Hepatocyte (in vitro differentiated cells): ENCODE results near the gene ANKRD13B. TPM values are rescaled to one million over a fixed set of nuclear protein-coding genes. Genes with fewer than 3 reads are reported as not detected.

ENCODE experiments used
- DNase-seq: peaks from one replicate; pipeline ENCODE4 v3.0.0-alpha.2; 2016; ENCODE audit warnings: low spot score
- H2AFZ ChIP-seq: fragments of 200-600 bp; sonication (generic); 2 replicates; pipeline ENCODE4 v1.6.0; 2016; ENCODE audit warnings: antibody characterized with exemption, mild to moderate bottlenecking
- H3K27ac ChIP-seq: fragments of 200-600 bp; sonication (generic); 2 replicates; pipeline ENCODE4 v1.5.1; 2016; ENCODE audit warnings: mild to moderate bottlenecking
- H3K27me3 ChIP-seq: fragments of 200-600 bp; sonication (generic); 2 replicates; pipeline ENCODE4 v1.6.1; 2016
- H3K36me3 ChIP-seq: fragments of 200-600 bp; sonication (generic); replicated peaks from 2 replicates; pipeline ENCODE4 v1.5.1; 2016; ENCODE audit warnings: low read depth; ENCODE audit not compliant: insufficient read depth
- H3K4me1 ChIP-seq: fragments of 200-600 bp; sonication (generic); 2 replicates; pipeline ENCODE4 v1.5.1; 2016; ENCODE audit warnings: mild to moderate bottlenecking, moderate library complexity; ENCODE audit not compliant: insufficient read depth
- H3K4me2 ChIP-seq: fragments of 200-600 bp; sonication (generic); 2 replicates; pipeline ENCODE4 v1.6.0; 2016
- H3K4me3 ChIP-seq: fragments of 200-600 bp; sonication (generic); 2 replicates; pipeline ENCODE4 v1.5.1; 2016; ENCODE audit warnings: mild to moderate bottlenecking
- H3K79me2 ChIP-seq: fragments of 200-600 bp; sonication (generic); 2 replicates; pipeline ENCODE4 v1.6.0; 2017; ENCODE audit warnings: mild to moderate bottlenecking
- H3K9me2 ChIP-seq: fragments of 200-600 bp; sonication (generic); replicated peaks from 2 replicates; pipeline ENCODE4 v1.6.0; 2017; ENCODE audit warnings: mild to moderate bottlenecking; ENCODE audit not compliant: insufficient read depth
- H3K9me3 ChIP-seq: fragments of 200-600 bp; sonication (generic); 2 replicates; pipeline ENCODE4 v1.5.1; 2016; ENCODE audit warnings: low read depth, mild to moderate bottlenecking
- H4K20me1 ChIP-seq: fragments of 200-600 bp; sonication (generic); 2 replicates; pipeline ENCODE4 v1.6.0; 2016; ENCODE audit warnings: mild to moderate bottlenecking; ENCODE audit not compliant: insufficient read depth, poor library complexity, severe bottlenecking
- EZH2 ChIP-seq: fragments of 200-600 bp; sonication (generic); IDR thresholded peaks from 2 replicates; pipeline ENCODE4 v1.6.1; 2016; ENCODE audit warnings: antibody characterized with exemption, mild to moderate bottlenecking, borderline replicate concordance
- EZH2phosphoT487 ChIP-seq: fragments of 200-600 bp; sonication (generic); IDR thresholded peaks from one replicate; pipeline ENCODE4 v1.6.1; 2018; ENCODE audit warnings: antibody characterized with exemption, mild to moderate bottlenecking, low read depth, moderate library complexity; ENCODE audit not compliant: unreplicated experiment, severe bottlenecking
- WGBS: methylation state at CpG from one replicate; pipeline ENCODE4 v1.1.6; 2016; ENCODE audit warnings: low lambda C conversion rate; ENCODE audit errors: missing lambda C conversion rate; 5-methylcytosine and 5-hydroxymethylcytosine counted together
- polyA plus RNA-seq: library from polyadenylated mRNA; unstranded; fragments of >200 nt; fragmentation: Nextera tagmentation; extraction: Ambion mirVana; gene quantifications from 2 replicates; pipeline ENCODE4 v1.2.1, GENCODE V29; 2016
- total RNA-seq: library from RNA; depleted of rRNA; stranded (reverse); fragments of >200 nt; gene quantifications from 2 replicates; pipeline ENCODE4 v1.2.3, GENCODE V29; 2014
- TF ChIP-seq, protein P1 (sequence below): fragments of 200-600 bp; sonication (generic); IDR thresholded peaks from 2 replicates; pipeline ENCODE4 v1.5.1; 2016; ENCODE audit warnings: antibody characterized with exemption, mild to moderate bottlenecking; ENCODE audit not compliant: poor library complexity

ANKRD13B gene
- total and polyA plus RNA-seq, 2 experiments from 2014 or later: 5.1 to 7.2 TPM

- Histone ChIP-seq H3K27ac (peak overlapping the region; percentile 95), H3K9me2 (no peaks in the 10 kb centered on the region), H3K4me2 (peak overlapping the region; percentile 95), H4K20me1 (no peaks in the 10 kb centered on the region), H2AFZ (peak overlapping the region; percentile 89), H3K27me3 (no peaks in the 10 kb centered on the region), H3K79me2 (peaks cover 30% of the 10 kb centered on the region), H3K9me3 (no peaks in the 10 kb centered on the region), H3K4me1 (peaks cover 42% of the 10 kb centered on the region), H3K36me3 (no peaks in the 10 kb centered on the region), H3K4me3 (peak overlapping the region; percentile 90)
- 65% methylated on average over 14 of the region's 14 CpGs for WGBS
- TF ChIP-seq EZH2phosphoT487 (no peak), EZH2 (no peak)
- TF ChIP-seq, protein P1, sequence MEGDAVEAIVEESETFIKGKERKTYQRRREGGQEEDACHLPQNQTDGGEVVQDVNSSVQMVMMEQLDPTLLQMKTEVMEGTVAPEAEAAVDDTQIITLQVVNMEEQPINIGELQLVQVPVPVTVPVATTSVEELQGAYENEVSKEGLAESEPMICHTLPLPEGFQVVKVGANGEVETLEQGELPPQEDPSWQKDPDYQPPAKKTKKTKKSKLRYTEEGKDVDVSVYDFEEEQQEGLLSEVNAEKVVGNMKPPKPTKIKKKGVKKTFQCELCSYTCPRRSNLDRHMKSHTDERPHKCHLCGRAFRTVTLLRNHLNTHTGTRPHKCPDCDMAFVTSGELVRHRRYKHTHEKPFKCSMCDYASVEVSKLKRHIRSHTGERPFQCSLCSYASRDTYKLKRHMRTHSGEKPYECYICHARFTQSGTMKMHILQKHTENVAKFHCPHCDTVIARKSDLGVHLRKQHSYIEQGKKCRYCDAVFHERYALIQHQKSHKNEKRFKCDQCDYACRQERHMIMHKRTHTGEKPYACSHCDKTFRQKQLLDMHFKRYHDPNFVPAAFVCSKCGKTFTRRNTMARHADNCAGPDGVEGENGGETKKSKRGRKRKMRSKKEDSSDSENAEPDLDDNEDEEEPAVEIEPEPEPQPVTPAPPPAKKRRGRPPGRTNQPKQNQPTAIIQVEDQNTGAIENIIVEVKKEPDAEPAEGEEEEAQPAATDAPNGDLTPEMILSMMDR: no peak
- no peak for DNase-seq
Observed at GRCh38 chr17:29569245-29569950, 23.5 kb upstream of the ANKRD13B start.

DNA sequence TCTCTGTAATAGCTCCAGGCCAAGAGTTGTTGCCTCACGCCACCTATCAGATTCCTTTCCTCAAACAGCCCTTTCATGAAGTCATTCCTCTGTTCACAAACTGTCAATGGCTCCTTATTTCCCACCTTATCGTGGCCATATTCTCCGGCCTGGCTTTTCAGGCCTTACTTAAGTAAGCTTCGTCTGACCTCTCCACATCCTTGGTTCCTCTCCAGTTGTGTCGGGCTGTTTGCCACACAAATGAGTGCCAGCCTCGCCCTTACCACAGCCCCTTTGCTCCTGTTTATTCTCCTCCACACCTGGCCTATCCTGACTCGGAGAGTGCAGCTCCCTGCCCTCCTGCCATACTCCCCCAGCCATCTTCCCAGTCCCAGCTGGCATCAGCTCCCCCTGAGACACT is 22.4 kb upstream of the ANKRD13B start:
- no peak for DNase-seq

GRCh38 chr17:29571486-29571882 is 21.4 kb upstream of the ANKRD13B start:
- Histone ChIP-seq H3K27ac (no peak overlapping the region), H3K9me3 (no peaks in the 10 kb centered on the region), H4K20me1 (no peaks in the 10 kb centered on the region), H3K36me3 (no peaks in the 10 kb centered on the region), H3K4me3 (no peak overlapping the region), H3K27me3 (no peaks in the 10 kb centered on the region), H2AFZ (no peak overlapping the region), H3K79me2 (peaks cover 25% of the 10 kb centered on the region), H3K4me1 (peaks cover 29% of the 10 kb centered on the region), H3K4me2 (no peak overlapping the region), H3K9me2 (no peaks in the 10 kb centered on the region)
- WGBS: 96% methylated on average over 6 of the region's 6 CpGs
- no peak for TF ChIP-seq EZH2phosphoT487
- TF ChIP-seq, protein P1: no peak
- TF ChIP-seq EZH2: no peak
- DNase-seq: no peak

More for the DNA sequence above, 22.4 kb upstream of the ANKRD13B start:
- H3K27me3 ChIP-seq: no peaks in the 10 kb centered on the region
- peaks cover 39% of the 10 kb centered on the region for H3K4me1 ChIP-seq
- 93% methylated on average over 7 of the region's 7 CpGs for WGBS
- H4K20me1 ChIP-seq: no peaks in the 10 kb centered on the region
- no peaks in the 10 kb centered on the region for H3K36me3 ChIP-seq
- no peaks in the 10 kb centered on the region for H3K9me3 ChIP-seq
- H3K79me2 ChIP-seq: peaks cover 25% of the 10 kb centered on the region
- H2AFZ ChIP-seq: no peak overlapping the region
- H3K27ac ChIP-seq: no peak overlapping the region
- no peaks in the 10 kb centered on the region for H3K9me2 ChIP-seq
- TF ChIP-seq EZH2: no peak
- H3K4me3 ChIP-seq: no peak overlapping the region
- H3K4me2 ChIP-seq: no peak overlapping the region

DNA sequence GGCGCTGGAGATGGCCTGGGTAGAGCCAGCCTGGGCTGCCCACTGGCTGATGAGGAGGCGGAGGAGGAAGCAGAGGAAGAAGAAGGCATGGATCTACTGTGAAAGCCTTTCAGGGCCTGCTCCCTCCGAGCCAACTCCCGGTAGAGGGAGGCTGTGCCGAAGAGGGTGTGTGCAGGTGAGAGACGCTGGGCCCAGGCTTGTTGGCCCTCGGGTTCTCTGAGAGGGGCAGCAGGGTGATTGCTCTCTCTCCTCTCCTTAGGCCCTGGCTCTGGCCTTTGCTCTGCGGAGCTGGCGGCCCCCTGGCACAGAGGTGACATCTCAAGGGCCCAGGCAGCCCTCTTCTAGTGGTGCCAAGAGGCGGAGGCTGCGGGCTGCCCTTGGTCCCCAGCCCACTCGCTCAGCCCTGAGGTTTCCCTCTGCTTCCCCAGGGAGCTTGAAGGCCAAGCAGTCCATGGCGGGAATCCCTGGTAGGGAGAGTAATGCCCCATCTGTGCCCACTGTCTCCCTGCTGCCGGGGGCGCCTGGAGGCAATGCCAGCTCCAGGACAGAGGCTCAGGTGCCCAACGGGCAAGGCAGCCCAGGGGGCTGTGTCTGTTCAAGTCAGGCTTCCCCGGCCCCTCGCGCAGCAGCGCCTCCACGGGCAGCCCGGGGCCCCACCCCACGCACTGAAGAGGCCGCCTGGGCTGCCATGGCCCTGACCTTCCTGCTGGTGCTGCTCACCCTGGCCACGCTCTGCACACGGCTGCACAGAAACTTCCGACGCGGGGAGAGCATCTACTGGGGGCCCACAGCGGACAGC is 20.9 kb upstream of the ANKRD13B start:
- no peak overlapping the region for H3K27ac ChIP-seq
- H3K4me1 ChIP-seq: peaks cover 27% of the 10 kb centered on the region
- 73% methylated on average over 28 of the region's 30 CpGs for WGBS
- TF ChIP-seq, protein P1: no peak
- TF ChIP-seq EZH2 (no peak), EZH2phosphoT487 (no peak)
- no peaks in the 10 kb centered on the region for H3K9me3 ChIP-seq
- peak; percentile 32 for DNase-seq
- no peak overlapping the region for H2AFZ ChIP-seq
- peaks cover 25% of the 10 kb centered on the region for H3K79me2 ChIP-seq
- no peak overlapping the region for H3K4me3 ChIP-seq
- no peaks in the 10 kb centered on the region for H3K9me2 ChIP-seq
- H3K36me3 ChIP-seq: no peaks in the 10 kb centered on the region
- no peaks in the 10 kb centered on the region for H4K20me1 ChIP-seq
- H3K4me2 ChIP-seq: peak overlapping the region; percentile 76
- H3K27me3 ChIP-seq: no peaks in the 10 kb centered on the region
